Large intestine (tissue), 3 donors: ENCODE data around the gene ZNF236. TPM values are rescaled to one million over a fixed set of nuclear protein-coding genes. Genes with fewer than 3 reads are reported as not detected.
A peak's percentile ranks its signal among the peaks of the same experiment; 100 is the strongest.

Experiments used
- DNase-seq, 2 donors: peaks; one replicate each; pipeline versions ENCODE4 v3.0.0 to v3.0.0-alpha.2; 2013
- H3K27ac ChIP-seq: one replicate; pipeline ENCODE4 v1.5.1; 2013; ENCODE audit warnings: low read length
- H3K27me3 ChIP-seq: 2 replicates; pipeline ENCODE4 v1.6.1; 2013; ENCODE audit warnings: low read length; ENCODE audit not compliant: control insufficient read depth, insufficient read depth
- H3K36me3 ChIP-seq: 2 replicates; pipeline ENCODE4 v1.6.1; 2013; ENCODE audit warnings: low read length; ENCODE audit not compliant: control insufficient read depth, insufficient read depth
- H3K4me1 ChIP-seq: one replicate; pipeline ENCODE4 v1.6.1; 2013; ENCODE audit warnings: low read length; ENCODE audit not compliant: control insufficient read depth, insufficient read depth
- H3K4me3 ChIP-seq: one replicate; pipeline ENCODE4 v1.5.1; 2013; ENCODE audit warnings: low read length
- H3K9me3 ChIP-seq: one replicate; pipeline ENCODE4 v1.6.1; 2013; ENCODE audit warnings: mild to moderate bottlenecking, low read depth, low read length, moderate library complexity; ENCODE audit not compliant: control insufficient read depth
- WGBS: methylation state at CpG from one replicate; pipeline ENCODE4 v1.1.5; 2013; ENCODE audit warnings: low lambda C conversion rate; ENCODE audit not compliant: insufficient coverage; 5-methylcytosine and 5-hydroxymethylcytosine counted together
- polyA plus RNA-seq: library from polyadenylated mRNA; unstranded; fragments of 120-200 nt; gene quantifications from one replicate; pipeline ENCODE4 v1.2.1, GENCODE V29; 2013

The ZNF236 gene
- polyA plus RNA-seq, 1 donor: 7.1 TPM

GRCh38 chr18:76979111-76979751, 156.9 kb downstream of the ZNF236 start:
- peaks cover 11% of the 10 kb centered on the region for H3K4me1 ChIP-seq
- DNase-seq: no peak
- no peak overlapping the region for H3K27ac ChIP-seq
- H3K36me3 ChIP-seq: no peaks in the 10 kb centered on the region
- no peaks in the 10 kb centered on the region for H3K27me3 ChIP-seq
- no peak overlapping the region for H3K4me3 ChIP-seq
- WGBS: 100% methylated on average over 3 of the region's 31 CpGs
- H3K9me3 ChIP-seq: no peaks in the 10 kb centered on the region

- H3K9me3 ChIP-seq: no peaks in the 10 kb centered on the region
- no peak overlapping the region for H3K4me3 ChIP-seq
- H3K27ac ChIP-seq: no peak overlapping the region
- H3K27me3 ChIP-seq: no peaks in the 10 kb centered on the region
- H3K36me3 ChIP-seq: no peaks in the 10 kb centered on the region
- peaks cover 11% of the 10 kb centered on the region for H3K4me1 ChIP-seq
- DNase-seq: no peak
- no CpG with 5 or more reads among the region's 17 CpGs for WGBS
These were observed 157.5 kb downstream of the ZNF236 start for GRCh38 chr18:76979906-76980305.

GRCh38 chr18:76980663-76981395, 158.5 kb downstream of the ZNF236 start:
- DNase-seq: no peak
- WGBS: 91% methylated on average over 8 of the region's 23 CpGs
- no peak overlapping the region for H3K27ac ChIP-seq

GRCh38 chr18:76981396-76981968, 159.1 kb downstream of the ZNF236 start:
- Histone ChIP-seq H3K4me3 (no peak overlapping the region), H3K27me3 (no peaks in the 10 kb centered on the region), H3K4me1 (peaks cover 11% of the 10 kb centered on the region), H3K27ac (no peak overlapping the region), H3K36me3 (no peaks in the 10 kb centered on the region), H3K9me3 (no peaks in the 10 kb centered on the region)
- WGBS: no CpG with 5 or more reads among the region's 13 CpGs
- DNase-seq: peak in 1 of 2 donors; percentile 58

More at GRCh38 chr18:76980663-76981395, 158.5 kb downstream of the ZNF236 start:
- H3K27me3 ChIP-seq: no peaks in the 10 kb centered on the region
- H3K4me3 ChIP-seq: no peak overlapping the region
- H3K9me3 ChIP-seq: no peaks in the 10 kb centered on the region
- H3K36me3 ChIP-seq: no peaks in the 10 kb centered on the region
- H3K4me1 ChIP-seq: peaks cover 11% of the 10 kb centered on the region

GRCh38 chr18:76982038-76982437, 159.7 kb downstream of the ZNF236 start:
- no peak overlapping the region for H3K27ac ChIP-seq
- peak in 1 of 2 donors; percentile 58 for DNase-seq
- no CpG with 5 or more reads among the region's 5 CpGs for WGBS

GRCh38 chr18:76982841-76983583, 160.7 kb downstream of the ZNF236 start:
- WGBS: no CpG with 5 or more reads among the region's 15 CpGs
- Histone ChIP-seq H3K27me3 (no peaks in the 10 kb centered on the region), H3K36me3 (no peaks in the 10 kb centered on the region), H3K27ac (no peak overlapping the region), H3K4me3 (no peak overlapping the region), H3K4me1 (peaks cover 11% of the 10 kb centered on the region), H3K9me3 (no peaks in the 10 kb centered on the region)
- DNase-seq: peak; percentile 86

More at GRCh38 chr18:76982038-76982437, 159.7 kb downstream of the ZNF236 start:
- H3K4me1 ChIP-seq: peaks cover 11% of the 10 kb centered on the region
- no peak overlapping the region for H3K4me3 ChIP-seq
- no peaks in the 10 kb centered on the region for H3K27me3 ChIP-seq
- H3K36me3 ChIP-seq: no peaks in the 10 kb centered on the region
- H3K9me3 ChIP-seq: no peaks in the 10 kb centered on the region

GRCh38 chr18:76983613-76984051, 161.3 kb downstream of the ZNF236 start:
- Histone ChIP-seq H3K4me1 (peaks cover 11% of the 10 kb centered on the region), H3K36me3 (no peaks in the 10 kb centered on the region), H3K9me3 (no peaks in the 10 kb centered on the region), H3K27ac (no peak overlapping the region), H3K27me3 (no peaks in the 10 kb centered on the region), H3K4me3 (no peak overlapping the region)
- no peak for DNase-seq
- WGBS: no CpG with 5 or more reads among the region's 10 CpGs

GRCh38 chr18:76984193-76985155, 162.1 kb downstream of the ZNF236 start:
- no peaks in the 10 kb centered on the region for H3K27me3 ChIP-seq
- H3K4me3 ChIP-seq: no peak overlapping the region
- 100% methylated on average over 1 of the region's 40 CpGs for WGBS
- DNase-seq: no peak
- no peak overlapping the region for H3K27ac ChIP-seq
- H3K4me1 ChIP-seq: peaks cover 11% of the 10 kb centered on the region
- no peaks in the 10 kb centered on the region for H3K9me3 ChIP-seq
- H3K36me3 ChIP-seq: no peaks in the 10 kb centered on the region

- no peaks in the 10 kb centered on the region for H3K36me3 ChIP-seq
- no peaks in the 10 kb centered on the region for H3K9me3 ChIP-seq
- H3K4me1 ChIP-seq: peaks cover 11% of the 10 kb centered on the region
- no peaks in the 10 kb centered on the region for H3K27me3 ChIP-seq
- DNase-seq: no peak
- H3K27ac ChIP-seq: no peak overlapping the region
- no CpG with 5 or more reads among the region's 27 CpGs for WGBS
- H3K4me3 ChIP-seq: no peak overlapping the region
These were observed 163.0 kb downstream of the ZNF236 start for GRCh38 chr18:76985156-76985950.
